GM21717 (cell line): Measurements from ENCODE around the gene SSX4B.
"Not testable (repeated sequence)": the region's sequence is repeated elsewhere in the genome, so short reads cannot be mapped to it uniquely, and the experiment has no call there.

Experiments used
- ATAC-seq: cut with Tn5 transposase; IDR thresholded peaks from one replicate; pipeline ENCODE4 v1.9.1; 2021; ENCODE audit warnings: mild to moderate bottlenecking, moderate library complexity; ENCODE audit not compliant: unreplicated experiment

SSX4B gene

GRCh38 chrX:48356315-48357094 lies 55.3 kb downstream of the SSX4B start, which contains the start of gene SSX3:
Gene SSX3, minus strand, starts transcription at chrX:48356703. Its CDS starts 1,454 bp downstream, at chrX:48355249.
- ATAC-seq: not testable (repeated sequence)
